Neural progenitor cell (in vitro differentiated cells): Measurements from ENCODE around the gene C10orf120. TPM values are rescaled to one million over a fixed set of nuclear protein-coding genes. Genes with fewer than 3 reads are reported as not detected.
A peak's percentile ranks its signal among the peaks of the same experiment; 100 is the strongest.

Experiments
- DNase-seq: peaks from one replicate; pipeline ENCODE4 v3.0.0-alpha.2; 2016; ENCODE audit warnings: low spot score
- H2AFZ ChIP-seq: fragments of 200-600 bp; sonication (generic); replicated peaks from 2 replicates; pipeline ENCODE4 v1.6.1; 2016; ENCODE audit warnings: antibody characterized with exemption
- H3F3A ChIP-seq: fragments of 200-600 bp; sonication (generic); 2 replicates; pipeline ENCODE4 v1.6.1; 2016; ENCODE audit warnings: antibody characterized with exemption, low read depth
- H3K27ac ChIP-seq: fragments of 200-600 bp; sonication (generic); 2 replicates; pipeline ENCODE4 v1.5.1; 2016; ENCODE audit warnings: mild to moderate bottlenecking
- H3K27me3 ChIP-seq: fragments of 200-600 bp; sonication (generic); 2 replicates; pipeline ENCODE4 v1.6.1; 2016; ENCODE audit warnings: mild to moderate bottlenecking, moderate library complexity
- H3K36me3 ChIP-seq: fragments of 200-600 bp; sonication (generic); 2 replicates; pipeline ENCODE4 v1.5.1; 2016
- H3K4me1 ChIP-seq: fragments of 200-600 bp; sonication (generic); 2 replicates; pipeline ENCODE4 v1.6.1; 2016; ENCODE audit warnings: mixed run types
- H3K4me2 ChIP-seq: fragments of 200-600 bp; sonication (generic); 2 replicates; pipeline ENCODE4 v1.6.1; 2016
- H3K4me3 ChIP-seq: fragments of 200-600 bp; sonication (generic); 2 replicates; pipeline ENCODE4 v1.5.1; 2016
- H3K79me2 ChIP-seq: fragments of 200-600 bp; sonication (generic); 2 replicates; pipeline ENCODE4 v1.6.1; 2016; ENCODE audit warnings: low read depth
- H3K9ac ChIP-seq: fragments of 200-600 bp; sonication (generic); 2 replicates; pipeline ENCODE4 v1.6.1; 2016
- H3K9me3 ChIP-seq: fragments of 200-600 bp; sonication (generic); 2 replicates; pipeline ENCODE4 v1.5.1; 2016; ENCODE audit warnings: low read depth
- H4K20me1 ChIP-seq: fragments of 200-600 bp; sonication (generic); 2 replicates; pipeline ENCODE4 v1.6.1; 2016; ENCODE audit warnings: low read depth
- H3K27ac Mint-ChIP-seq: 3 replicates; pipeline ENCODE4 v1.8.0; 2021; ENCODE audit warnings: mixed read lengths
- H3K27me3 Mint-ChIP-seq: 2 replicates; pipeline ENCODE4 v1.8.0; 2022; ENCODE audit warnings: low read depth, mild to moderate bottlenecking, inconsistent platforms, moderate library complexity, mixed read lengths; ENCODE audit not compliant: insufficient read depth
- H3K36me3 Mint-ChIP-seq: 3 replicates; pipeline ENCODE4 v1.8.0; 2021; ENCODE audit warnings: mixed read lengths
- H3K4me1 Mint-ChIP-seq: 3 replicates; pipeline ENCODE4 v1.8.0; 2021; ENCODE audit warnings: mixed read lengths
- H3K4me3 Mint-ChIP-seq: 3 replicates; pipeline ENCODE4 v1.8.0; 2021; ENCODE audit warnings: mild to moderate bottlenecking, moderate library complexity, mixed read lengths
- H3K9me3 Mint-ChIP-seq: 3 replicates; pipeline ENCODE4 v1.8.0; 2020; ENCODE audit warnings: mixed read lengths
- EZH2 ChIP-seq: fragments of 200-600 bp; sonication (generic); IDR thresholded peaks from 2 replicates; pipeline ENCODE4 v1.6.1; 2017; ENCODE audit warnings: antibody characterized with exemption, mild to moderate bottlenecking, moderate library complexity
- EZH2phosphoT487 ChIP-seq: fragments of 200-600 bp; sonication (generic); IDR thresholded peaks from 2 replicates; pipeline ENCODE4 v1.6.1; 2017; ENCODE audit warnings: antibody characterized with exemption
- total RNA-seq: library from RNA; depleted of rRNA; stranded (reverse); fragments of >200 nt; gene quantifications from 2 replicates; pipeline ENCODE4 v1.2.3, GENCODE V29; 2015; ENCODE audit warnings: low replicate concordance
- TF ChIP-seq, protein P1 (sequence below): fragments of 200-600 bp; sonication (generic); IDR thresholded peaks from 2 replicates; pipeline ENCODE4 v1.5.1; 2017; ENCODE audit warnings: antibody characterized with exemption, mild to moderate bottlenecking

The C10orf120 gene
- total RNA-seq, 1 donor from 2014 or later, result not detected

GRCh38 chr10:122678266-122678665 is 21.4 kb downstream of the C10orf120 start:
- H3K4me1 Mint-ChIP-seq, result no peaks in the 10 kb centered on the region
- Histone ChIP-seq H3K36me3 (no peaks in the 10 kb centered on the region), H3K4me2 (no peak overlapping the region), H4K20me1 (no peaks in the 10 kb centered on the region), H2AFZ (no peak overlapping the region), H3K27ac (no peak overlapping the region), H3K4me1 (no peaks in the 10 kb centered on the region), H3F3A (no peaks in the 10 kb centered on the region), H3K9ac (no peak overlapping the region), H3K4me3 (no peak overlapping the region), H3K9me3 (no peaks in the 10 kb centered on the region), H3K27me3 (no peaks in the 10 kb centered on the region), H3K79me2 (no peaks in the 10 kb centered on the region)
- peaks cover 2% of the 10 kb centered on the region for H3K9me3 Mint-ChIP-seq
- no peak overlapping the region for H3K4me3 Mint-ChIP-seq
- H3K27ac Mint-ChIP-seq, result no peak overlapping the region
- H3K27me3 Mint-ChIP-seq, result peaks cover 2% of the 10 kb centered on the region
- H3K36me3 Mint-ChIP-seq, result no peaks in the 10 kb centered on the region
- no peak for DNase-seq
- TF ChIP-seq, protein P1, sequence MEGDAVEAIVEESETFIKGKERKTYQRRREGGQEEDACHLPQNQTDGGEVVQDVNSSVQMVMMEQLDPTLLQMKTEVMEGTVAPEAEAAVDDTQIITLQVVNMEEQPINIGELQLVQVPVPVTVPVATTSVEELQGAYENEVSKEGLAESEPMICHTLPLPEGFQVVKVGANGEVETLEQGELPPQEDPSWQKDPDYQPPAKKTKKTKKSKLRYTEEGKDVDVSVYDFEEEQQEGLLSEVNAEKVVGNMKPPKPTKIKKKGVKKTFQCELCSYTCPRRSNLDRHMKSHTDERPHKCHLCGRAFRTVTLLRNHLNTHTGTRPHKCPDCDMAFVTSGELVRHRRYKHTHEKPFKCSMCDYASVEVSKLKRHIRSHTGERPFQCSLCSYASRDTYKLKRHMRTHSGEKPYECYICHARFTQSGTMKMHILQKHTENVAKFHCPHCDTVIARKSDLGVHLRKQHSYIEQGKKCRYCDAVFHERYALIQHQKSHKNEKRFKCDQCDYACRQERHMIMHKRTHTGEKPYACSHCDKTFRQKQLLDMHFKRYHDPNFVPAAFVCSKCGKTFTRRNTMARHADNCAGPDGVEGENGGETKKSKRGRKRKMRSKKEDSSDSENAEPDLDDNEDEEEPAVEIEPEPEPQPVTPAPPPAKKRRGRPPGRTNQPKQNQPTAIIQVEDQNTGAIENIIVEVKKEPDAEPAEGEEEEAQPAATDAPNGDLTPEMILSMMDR, result no peak

DNA sequence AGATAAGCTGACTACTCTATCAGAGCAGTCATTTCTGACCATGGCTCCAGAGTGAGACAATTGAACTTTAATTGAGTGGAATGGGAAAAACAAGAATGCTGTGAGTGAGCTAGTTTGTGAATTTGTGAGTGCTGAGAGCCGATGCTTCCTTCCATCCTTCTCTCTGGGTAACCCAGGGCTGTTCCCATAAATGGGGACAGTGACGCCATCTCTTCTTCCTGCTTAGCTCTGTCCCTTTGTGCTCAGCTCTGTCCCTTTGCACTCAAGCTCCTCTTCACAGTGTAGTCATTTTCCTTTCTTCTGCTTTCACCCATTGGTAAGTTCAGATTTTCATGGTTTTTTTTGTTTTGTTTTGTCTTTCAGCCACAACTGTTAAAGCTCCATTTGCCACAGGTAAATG is 24.4 kb downstream of the C10orf120 start:
- no peaks in the 10 kb centered on the region for H3K27me3 ChIP-seq

DNA sequence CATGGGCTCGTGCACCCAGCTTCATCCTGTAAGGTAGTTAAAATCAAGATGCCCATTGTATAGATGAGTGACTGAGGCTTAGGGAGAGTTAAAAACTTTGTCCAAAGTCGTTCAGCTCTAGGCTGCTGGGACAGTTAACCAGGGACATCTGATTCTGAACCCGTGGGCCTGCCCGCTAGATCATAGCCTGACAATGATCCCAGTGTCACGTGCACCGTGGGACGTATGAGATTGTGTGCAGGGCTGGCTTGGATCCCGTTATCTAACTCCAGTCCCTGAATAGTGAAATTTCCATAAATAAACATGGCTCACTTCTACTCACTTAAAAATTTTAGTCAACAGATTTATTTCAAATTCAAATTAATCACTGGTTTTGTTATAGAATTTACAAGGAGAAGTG is 24.9 kb downstream of the C10orf120 start:
- H3K27me3 ChIP-seq, result no peaks in the 10 kb centered on the region
- Mint-ChIP-seq H3K4me3 (no peak overlapping the region), H3K4me1 (no peaks in the 10 kb centered on the region), H3K27ac (no peak overlapping the region), H3K36me3 (no peaks in the 10 kb centered on the region), H3K27me3 (peaks cover 3% of the 10 kb centered on the region), H3K9me3 (peaks cover 2% of the 10 kb centered on the region)
- DNase-seq, result no peak
- H3K79me2 ChIP-seq, result no peaks in the 10 kb centered on the region
- H2AFZ ChIP-seq, result no peak overlapping the region
- no peak overlapping the region for H3K4me3 ChIP-seq
- H3K27ac ChIP-seq, result no peak overlapping the region
- H3K4me2 ChIP-seq, result no peak overlapping the region
- H3F3A ChIP-seq, result no peaks in the 10 kb centered on the region
- TF ChIP-seq EZH2phosphoT487, result no peak
- TF ChIP-seq, protein P1, result no peak
- no peak for TF ChIP-seq EZH2
- H3K4me1 ChIP-seq, result no peaks in the 10 kb centered on the region
- no peaks in the 10 kb centered on the region for H4K20me1 ChIP-seq
- H3K9ac ChIP-seq, result no peak overlapping the region
- no peaks in the 10 kb centered on the region for H3K36me3 ChIP-seq
- no peaks in the 10 kb centered on the region for H3K9me3 ChIP-seq

More for the DNA sequence above, 24.4 kb downstream of the C10orf120 start:
- Histone ChIP-seq H3K9ac (no peak overlapping the region), H3K36me3 (no peaks in the 10 kb centered on the region), H3K4me1 (no peaks in the 10 kb centered on the region), H2AFZ (peak overlapping the region; percentile 50), H3F3A (no peaks in the 10 kb centered on the region), H4K20me1 (no peaks in the 10 kb centered on the region), H3K4me3 (no peak overlapping the region), H3K4me2 (no peak overlapping the region), H3K9me3 (no peaks in the 10 kb centered on the region), H3K79me2 (no peaks in the 10 kb centered on the region), H3K27ac (no peak overlapping the region)
- H3K27me3 Mint-ChIP-seq, result peaks cover 3% of the 10 kb centered on the region
- no peak overlapping the region for H3K27ac Mint-ChIP-seq
- no peaks in the 10 kb centered on the region for H3K4me1 Mint-ChIP-seq
- no peaks in the 10 kb centered on the region for H3K36me3 Mint-ChIP-seq
- TF ChIP-seq EZH2, result no peak
- H3K9me3 Mint-ChIP-seq, result peaks cover 2% of the 10 kb centered on the region
- no peak for DNase-seq
- no peak overlapping the region for H3K4me3 Mint-ChIP-seq

DNA sequence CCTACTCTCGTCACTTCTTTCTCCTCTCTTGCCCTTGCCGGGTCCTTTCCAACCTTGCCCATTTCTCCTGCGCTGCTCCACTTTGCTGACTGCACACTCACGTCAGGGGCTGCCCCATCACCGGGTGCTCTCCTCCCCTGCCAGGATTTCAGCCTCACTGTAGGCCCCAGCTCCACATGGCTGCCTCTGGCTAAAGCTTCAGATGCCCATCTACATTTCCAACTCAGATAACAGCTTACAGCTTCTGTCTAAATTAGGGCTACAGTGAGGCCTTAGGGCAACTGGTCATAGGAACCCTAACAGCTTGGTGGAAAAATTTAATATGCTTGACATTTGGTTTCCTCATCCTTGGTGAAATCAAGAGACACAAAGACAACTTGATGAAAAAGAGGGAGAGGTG is 25.9 kb downstream of the C10orf120 start:
- no peak overlapping the region for H3K27ac ChIP-seq
- H3K36me3 ChIP-seq, result no peaks in the 10 kb centered on the region
- no peak overlapping the region for H2AFZ ChIP-seq
- no peak overlapping the region for H3K4me2 ChIP-seq
- H3K27me3 ChIP-seq, result no peaks in the 10 kb centered on the region
- no peak for DNase-seq
- H3K36me3 Mint-ChIP-seq, result no peaks in the 10 kb centered on the region
- peaks cover 5% of the 10 kb centered on the region for H3K27me3 Mint-ChIP-seq
- no peak overlapping the region for H3K9ac ChIP-seq
- TF ChIP-seq, protein P1, result no peak
- TF ChIP-seq EZH2phosphoT487, result no peak
- no peaks in the 10 kb centered on the region for H3K79me2 ChIP-seq
- no peaks in the 10 kb centered on the region for H3K9me3 ChIP-seq
- no peaks in the 10 kb centered on the region for H3K4me1 ChIP-seq
- no peaks in the 10 kb centered on the region for H3F3A ChIP-seq
- H3K4me3 ChIP-seq, result no peak overlapping the region
- H3K4me3 Mint-ChIP-seq, result no peak overlapping the region
- no peak overlapping the region for H3K27ac Mint-ChIP-seq
- H3K9me3 Mint-ChIP-seq, result no peaks in the 10 kb centered on the region
- H4K20me1 ChIP-seq, result no peaks in the 10 kb centered on the region
- H3K4me1 Mint-ChIP-seq, result no peaks in the 10 kb centered on the region
